ENCODE measurements around the gene TOX2.

DNA sequence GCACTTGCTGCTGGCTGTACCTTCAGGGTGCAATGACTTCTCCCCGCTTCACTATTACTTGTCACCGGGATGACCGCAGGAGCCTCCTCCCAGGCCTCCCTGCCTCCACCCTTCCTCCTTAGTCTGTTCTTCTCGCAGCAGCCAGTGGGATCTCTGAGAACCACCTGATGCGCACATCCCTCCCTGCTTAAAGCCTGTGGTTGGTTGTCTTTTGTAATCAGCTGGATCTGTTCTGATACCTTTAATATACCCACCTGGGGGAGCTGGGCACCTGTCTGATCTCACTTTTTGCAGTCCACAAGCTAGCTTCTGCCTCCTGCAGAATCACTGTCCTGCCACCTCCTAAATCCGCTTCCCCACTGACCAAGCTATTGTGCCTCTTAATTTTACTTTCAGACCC is 34.6 kb downstream of the TOX2 start:
- TF ChIP-seq CTCF (conservative IDR thresholded peaks at IDR 0.05; ENCODE audit: low read length): no peak
- no peak for TF ChIP-seq EZH2phosphoT487 (IDR thresholded peaks at IDR 0.05; ENCODE audit: borderline replicate concordance, low read depth, low read length)
